ENCODE measurements around the gene RAP1GAP2.

RAP1GAP2 gene

GRCh38 chr17:3033248-3033640 lies 237.0 kb downstream of the RAP1GAP2 start:
- TF ChIP-seq, protein P1, sequence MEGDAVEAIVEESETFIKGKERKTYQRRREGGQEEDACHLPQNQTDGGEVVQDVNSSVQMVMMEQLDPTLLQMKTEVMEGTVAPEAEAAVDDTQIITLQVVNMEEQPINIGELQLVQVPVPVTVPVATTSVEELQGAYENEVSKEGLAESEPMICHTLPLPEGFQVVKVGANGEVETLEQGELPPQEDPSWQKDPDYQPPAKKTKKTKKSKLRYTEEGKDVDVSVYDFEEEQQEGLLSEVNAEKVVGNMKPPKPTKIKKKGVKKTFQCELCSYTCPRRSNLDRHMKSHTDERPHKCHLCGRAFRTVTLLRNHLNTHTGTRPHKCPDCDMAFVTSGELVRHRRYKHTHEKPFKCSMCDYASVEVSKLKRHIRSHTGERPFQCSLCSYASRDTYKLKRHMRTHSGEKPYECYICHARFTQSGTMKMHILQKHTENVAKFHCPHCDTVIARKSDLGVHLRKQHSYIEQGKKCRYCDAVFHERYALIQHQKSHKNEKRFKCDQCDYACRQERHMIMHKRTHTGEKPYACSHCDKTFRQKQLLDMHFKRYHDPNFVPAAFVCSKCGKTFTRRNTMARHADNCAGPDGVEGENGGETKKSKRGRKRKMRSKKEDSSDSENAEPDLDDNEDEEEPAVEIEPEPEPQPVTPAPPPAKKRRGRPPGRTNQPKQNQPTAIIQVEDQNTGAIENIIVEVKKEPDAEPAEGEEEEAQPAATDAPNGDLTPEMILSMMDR (IDR thresholded peaks at IDR 0.05), result no peak

- TF ChIP-seq, protein P1 (IDR thresholded peaks at IDR 0.05), result no peak
Observed at GRCh38 chr17:3033741-3034577, 237.7 kb downstream of the RAP1GAP2 start.

GRCh38 chr17:3034578-3034920 lies 238.3 kb downstream of the RAP1GAP2 start:
- TF ChIP-seq, protein P1 (IDR thresholded peaks at IDR 0.05), result no peak

- TF ChIP-seq, protein P1 (IDR thresholded peaks at IDR 0.05), result no peak
Observed at GRCh38 chr17:3035256-3035967, 239.2 kb downstream of the RAP1GAP2 start.

GRCh38 chr17:3035968-3036280 lies 239.7 kb downstream of the RAP1GAP2 start:
- TF ChIP-seq, protein P1 (IDR thresholded peaks at IDR 0.05), result no peak

DNA sequence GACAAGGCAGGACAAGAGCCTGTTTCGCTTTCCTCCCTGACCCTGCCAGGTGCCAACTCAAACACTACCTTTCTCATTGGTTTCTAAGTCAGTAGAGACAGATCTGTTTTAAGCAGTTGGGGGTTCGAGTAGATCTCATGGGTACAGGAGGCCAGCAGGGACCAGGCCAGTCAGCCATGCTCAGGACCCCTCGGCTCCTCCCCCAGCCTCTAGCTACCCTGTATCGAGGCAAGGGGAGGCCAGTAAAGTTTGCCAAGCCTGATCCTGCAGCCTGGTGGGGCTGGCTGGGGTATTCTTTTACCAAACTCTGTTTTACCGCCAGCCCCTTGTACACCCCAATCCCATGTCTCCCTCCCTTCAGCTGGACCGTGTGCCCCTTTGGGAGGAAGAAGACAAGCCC lies 240.6 kb downstream of the RAP1GAP2 start:
- TF ChIP-seq, protein P1 (IDR thresholded peaks at IDR 0.05), result no peak

DNA sequence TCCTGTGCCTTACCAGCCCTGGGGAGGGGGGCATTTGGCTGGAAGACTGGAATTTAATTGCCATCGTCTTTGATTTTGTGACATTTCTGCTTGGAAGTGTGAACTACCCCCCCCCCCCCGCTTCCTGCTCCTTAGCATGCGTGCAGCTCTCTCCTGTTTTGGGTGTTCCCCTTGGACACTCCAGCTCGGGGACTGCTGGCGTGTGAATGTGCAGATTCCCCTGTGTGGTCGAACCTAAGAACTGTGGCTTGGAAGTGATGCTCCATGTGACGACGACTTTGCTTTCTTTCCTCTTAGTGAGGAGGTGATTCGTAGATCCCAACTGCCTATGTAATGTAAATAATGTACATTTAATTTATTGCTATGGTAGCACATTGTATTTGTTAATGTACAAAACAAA lies 241.0 kb downstream of the RAP1GAP2 start:
- TF ChIP-seq, protein P1 (IDR thresholded peaks at IDR 0.05), result no peak

Data from LNCAP (cell line).